Dermis microvascular lymphatic vessel endothelial cell (primary cell): ENCODE measurements around the gene ADK. TPM values are rescaled to one million over a fixed set of nuclear protein-coding genes. Genes with fewer than 3 reads are reported as not detected.
"Not testable (repeated sequence)": the region's sequence is repeated elsewhere in the genome, so short reads cannot be mapped to it uniquely, and the experiment has no call there.

Source experiments
- DNase-seq, 2 donors: peaks; one replicate each; pipeline versions ENCODE4 v3.0.0 to v3.0.0-alpha.2; 2010; ENCODE audit warnings: low read depth in 2 of 2
- total RNA-seq: library from RNA; depleted of rRNA; stranded (reverse); fragments of >200 nt; gene quantifications from 2 replicates; pipeline ENCODE4 v1.2.1, GENCODE V29; 2014

Gene ADK
- total RNA-seq, 1 donor from 2014 or later, result 19.0 TPM

- no peak for DNase-seq
Measured at GRCh38 chr10:74343804-74344203, 192.8 kb downstream of the ADK start.

GRCh38 chr10:74344306-74344705 lies 193.3 kb downstream of the ADK start:
- DNase-seq, result no peak

GRCh38 chr10:74347522-74347921 lies 196.5 kb downstream of the ADK start:
- DNase-seq, result no peak

- not testable (repeated sequence) for DNase-seq
Measured at GRCh38 chr10:74353021-74353420, 202.0 kb downstream of the ADK start.

DNA sequence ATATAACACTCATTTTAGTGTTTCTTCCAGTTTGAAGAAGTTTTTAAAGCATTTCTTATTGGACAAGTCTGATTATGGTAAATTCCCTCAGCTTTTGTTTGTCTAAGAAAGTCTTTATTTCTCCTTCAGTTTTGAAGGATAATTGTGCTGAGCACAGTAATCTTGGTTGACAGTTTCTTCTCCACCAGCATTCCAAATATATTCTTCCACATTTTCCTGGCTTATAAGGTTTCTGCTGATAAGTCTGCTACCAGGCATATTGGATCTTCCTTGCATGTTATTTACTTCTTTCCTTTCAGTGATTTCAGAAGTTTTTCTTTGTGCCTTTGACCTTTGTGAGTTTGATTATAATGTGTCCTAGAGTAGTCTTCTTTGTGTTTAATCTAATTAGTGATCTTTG lies 210.7 kb downstream of the ADK start:
- no peak for DNase-seq

GRCh38 chr10:74363727-74364126 lies 212.7 kb downstream of the ADK start:
- no peak for DNase-seq

DNA sequence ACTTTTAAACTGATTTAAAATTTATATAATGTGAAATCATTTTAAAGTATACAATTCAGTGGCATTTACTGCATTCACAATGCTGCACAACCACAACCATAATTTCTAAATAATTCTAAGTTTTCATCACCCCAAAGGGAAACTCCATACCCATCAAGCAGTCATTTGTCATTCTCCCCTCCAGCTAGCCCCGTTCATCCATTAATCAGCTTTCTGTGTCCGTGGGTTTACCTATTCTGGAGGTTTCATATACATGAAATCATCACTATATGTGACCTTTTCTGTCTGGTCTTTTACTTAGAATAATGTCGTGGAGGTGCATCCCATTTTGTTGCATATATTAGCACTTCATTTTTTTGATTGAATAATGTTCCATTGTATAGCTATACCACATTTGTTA lies 214.1 kb downstream of the ADK start:
- DNase-seq, result no peak

GRCh38 chr10:74371696-74372095 lies 220.7 kb downstream of the ADK start:
- DNase-seq, result no peak

DNA sequence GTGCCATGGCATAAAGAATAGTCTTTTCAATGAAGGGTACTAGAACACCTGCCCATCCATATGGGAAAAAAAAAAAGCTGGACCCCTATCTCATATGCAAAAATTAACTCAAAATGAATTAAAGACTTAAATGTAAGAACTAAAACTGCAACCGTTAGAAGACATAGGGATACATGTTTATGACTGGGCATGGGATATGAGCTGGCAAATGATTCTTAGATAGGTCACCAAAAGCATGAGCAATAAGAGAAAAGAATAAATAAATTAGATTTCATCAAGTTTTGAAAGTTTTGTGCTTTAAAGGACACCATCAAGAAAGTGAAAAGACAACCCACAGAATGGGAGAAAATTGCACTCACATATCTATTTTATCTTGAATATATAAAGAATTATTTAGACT lies 222.0 kb downstream of the ADK start:
- no peak for DNase-seq

DNA sequence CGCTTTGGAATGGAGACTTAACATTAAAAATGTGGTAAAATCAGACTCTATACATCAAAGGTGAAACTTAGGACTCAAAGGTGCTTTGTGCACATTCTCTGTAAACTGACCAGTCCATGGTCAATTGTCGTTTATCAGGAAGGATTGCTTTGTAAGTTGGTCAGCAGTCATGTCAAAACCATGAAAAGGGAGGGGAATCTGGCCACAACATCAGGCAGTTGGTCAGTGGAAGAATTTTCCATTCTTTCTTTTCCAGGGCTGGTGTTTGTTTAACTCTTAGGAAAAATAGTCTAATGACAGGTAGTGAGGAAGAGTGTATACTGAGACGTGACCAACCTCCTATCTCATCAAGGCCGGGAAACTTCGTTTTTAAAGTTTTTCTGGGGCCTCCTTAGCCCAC lies 226.5 kb downstream of the ADK start:
- DNase-seq, result peak in 1 of 2 donors; percentile 36

- no peak for DNase-seq
Measured at GRCh38 chr10:74379474-74379873, 228.5 kb downstream of the ADK start.

DNA sequence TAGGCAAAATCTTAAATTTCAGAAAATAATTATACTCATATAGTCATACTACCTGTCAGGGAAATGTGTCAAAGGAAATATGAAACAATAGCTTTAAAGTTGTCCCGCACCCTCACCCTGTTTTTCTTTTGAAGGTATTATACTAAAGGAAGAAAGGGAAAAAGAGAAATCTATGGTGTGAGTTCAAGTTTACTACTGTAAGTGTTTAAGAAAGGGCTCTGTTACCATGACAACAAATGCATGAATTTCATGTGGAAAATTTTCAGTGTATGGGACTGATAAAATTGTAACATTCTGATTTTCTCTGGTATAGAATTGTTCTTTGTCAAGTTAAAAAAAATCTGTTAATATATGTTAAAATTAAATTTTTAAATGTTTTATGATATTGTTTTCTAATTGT lies 229.8 kb downstream of the ADK start:
- peak in 1 of 2 donors; percentile 44 for DNase-seq

DNA sequence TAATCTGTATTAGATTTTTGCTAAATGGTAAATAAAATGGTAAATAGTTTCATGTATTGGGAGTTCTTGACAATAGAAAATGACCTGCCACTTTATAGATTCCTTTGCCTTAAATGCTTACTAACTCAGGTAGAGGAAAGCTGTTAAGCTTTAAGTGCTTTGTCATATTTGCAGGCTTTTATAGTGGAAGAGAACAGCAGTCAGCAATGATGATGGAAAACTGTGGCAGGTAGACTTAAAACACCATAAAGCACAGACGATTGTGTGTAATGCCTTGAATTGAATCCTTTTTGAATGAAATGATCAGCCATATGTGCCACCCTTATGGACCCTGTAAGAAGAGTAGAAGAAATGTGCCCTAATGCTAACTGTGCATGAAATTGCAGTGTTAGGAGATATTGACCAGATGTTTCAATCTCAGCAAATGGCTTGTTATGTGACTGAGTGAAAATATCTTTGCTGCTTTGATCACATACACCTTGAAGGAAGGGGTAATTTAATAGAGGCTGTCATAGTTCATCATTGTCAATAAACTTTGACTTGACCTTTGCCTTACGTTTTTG lies 230.4 kb downstream of the ADK start:
- DNase-seq, result no peak

GRCh38 chr10:74382663-74383062 lies 231.6 kb downstream of the ADK start:
- no peak for DNase-seq

GRCh38 chr10:74383642-74384041 lies 232.6 kb downstream of the ADK start:
- DNase-seq, result no peak

DNA sequence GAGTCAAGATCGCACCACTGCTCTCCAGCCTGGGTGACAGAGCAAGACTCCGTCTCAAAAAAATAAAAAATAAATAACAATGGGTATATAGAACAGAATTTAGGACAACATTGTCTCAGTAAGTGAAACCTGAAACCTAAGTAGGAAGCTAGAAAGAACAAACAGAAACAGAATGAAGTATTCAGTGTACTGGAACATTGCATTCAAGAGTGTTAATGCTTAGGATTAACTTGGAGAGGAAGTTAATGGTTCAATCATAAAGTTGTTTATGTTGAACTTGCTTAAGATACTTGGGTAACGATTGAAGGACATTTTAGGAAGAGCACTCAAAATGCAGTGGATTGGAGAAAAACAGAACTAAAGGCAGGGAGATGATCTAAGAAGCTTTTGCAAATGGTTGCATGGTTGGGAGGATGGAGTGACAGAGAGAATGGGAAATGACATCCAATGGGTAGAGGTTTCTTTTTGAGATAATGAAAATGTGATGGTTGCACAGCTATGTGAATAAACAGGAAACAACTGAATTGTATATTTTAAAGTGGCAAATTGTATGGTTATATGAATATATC lies 233.7 kb downstream of the ADK start:
- DNase-seq, result no peak

DNA sequence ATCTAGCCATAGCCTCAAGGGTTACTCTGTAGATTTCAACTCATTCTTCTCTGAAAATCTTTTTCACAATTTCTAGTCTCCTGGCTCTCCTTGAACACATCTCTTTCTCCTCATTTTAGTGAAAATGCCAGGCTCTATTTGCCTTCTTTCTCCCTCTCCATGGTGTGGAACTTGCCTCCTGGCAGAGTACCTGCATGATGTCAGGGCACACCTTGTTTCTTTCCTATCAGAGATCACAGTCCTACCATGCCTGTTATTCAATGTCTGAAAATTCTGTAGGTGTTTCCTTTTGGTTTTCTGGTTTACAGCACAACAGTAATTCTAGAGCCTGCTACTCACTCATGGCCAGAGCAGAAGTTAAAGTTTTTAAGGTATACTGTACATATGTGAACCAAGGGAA lies 237.8 kb downstream of the ADK start:
- no peak for DNase-seq

GRCh38 chr10:74391786-74392185 lies 240.8 kb downstream of the ADK start:
- peak; percentile 18 to 75 for DNase-seq

GRCh38 chr10:74394416-74394969 lies 243.5 kb downstream of the ADK start:
- DNase-seq, result no peak

DNA sequence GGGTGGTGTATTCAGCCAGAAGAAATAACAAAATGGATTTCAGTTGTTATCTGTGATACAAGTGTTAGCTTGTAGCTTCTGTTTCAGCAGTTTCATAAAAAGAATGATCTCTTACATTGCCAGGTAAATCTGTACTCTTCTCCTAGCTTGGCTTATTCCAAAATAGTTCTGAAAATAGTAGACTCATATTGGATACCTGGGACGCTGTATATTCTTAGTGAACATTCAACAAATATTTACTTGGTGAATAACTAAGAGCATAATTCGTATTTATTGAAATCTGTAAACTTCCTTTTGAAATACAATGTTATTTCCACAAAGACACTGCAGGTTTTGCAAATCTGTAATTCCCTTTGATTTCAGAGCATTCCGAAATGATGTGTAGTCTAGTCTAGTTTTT lies 249.2 kb downstream of the ADK start:
- no peak for DNase-seq

DNA sequence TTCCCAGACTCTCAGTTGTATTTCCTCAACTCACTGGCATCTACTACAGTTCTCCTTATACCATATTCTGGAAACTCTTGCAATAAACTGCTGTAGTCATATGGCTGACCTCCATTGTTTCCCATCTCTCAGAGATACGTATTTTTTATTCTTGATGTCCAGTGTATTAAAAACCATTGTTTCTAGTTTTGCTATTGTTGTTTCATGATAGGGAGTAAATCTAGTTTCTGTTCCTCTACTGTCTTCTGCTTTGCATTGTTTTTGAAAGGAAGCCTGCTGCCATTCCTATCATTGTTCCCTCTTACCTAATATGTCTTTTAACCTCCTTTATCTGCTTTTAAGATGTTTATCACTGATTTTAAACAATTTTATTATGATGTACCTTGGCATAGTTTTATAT lies 255.0 kb downstream of the ADK start:
- peak in 1 of 2 donors; percentile 60 for DNase-seq

DNA sequence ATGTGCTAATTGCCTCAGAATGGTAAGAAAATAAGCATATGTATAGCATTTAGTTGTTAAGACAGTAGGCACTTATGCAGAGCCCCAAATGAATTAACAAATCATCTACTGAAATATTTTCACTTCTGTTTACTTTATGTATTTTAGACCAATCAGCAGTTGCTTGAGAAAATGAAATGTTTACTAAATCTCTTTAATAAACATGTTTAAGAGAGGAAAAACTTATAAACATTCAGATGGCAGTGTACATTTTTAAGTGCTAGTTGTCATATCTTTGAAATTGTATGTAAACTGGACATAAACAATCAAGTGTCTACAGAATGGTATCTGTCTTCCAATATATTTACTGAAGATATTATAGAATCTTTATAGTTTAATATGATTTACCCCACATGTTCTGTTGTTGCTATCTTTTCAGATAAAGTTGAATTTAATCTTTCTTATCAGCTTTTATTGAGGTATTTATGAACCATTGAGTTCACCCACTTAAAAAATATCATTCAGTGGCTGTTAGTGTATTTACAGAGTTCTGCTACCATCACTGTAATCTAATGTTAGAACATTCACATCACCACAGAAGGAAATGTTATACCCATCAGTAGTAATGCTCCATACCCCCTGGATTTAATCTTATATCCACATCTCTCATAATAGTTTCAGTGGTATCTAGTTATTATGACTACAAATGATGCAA lies 264.3 kb downstream of the ADK start:
- no peak for DNase-seq

- no peak for DNase-seq
Measured at GRCh38 chr10:74417397-74417796, 266.4 kb downstream of the ADK start.
